Liver (tissue), 9 donors: ENCODE results near the gene DOCK11. TPM values are rescaled to one million over a fixed set of nuclear protein-coding genes. Genes with fewer than 3 reads are reported as not detected.

Experiments used
- DNase-seq: peaks from one replicate; pipeline ENCODE4 v3.0.0-alpha.2; 2017; ENCODE audit warnings: low spot score
- H3K27ac ChIP-seq, 2 donors: one replicate each; pipeline ENCODE4 v1.7.0; 2013; ENCODE audit warnings: inconsistent platforms in 2 of 2, low read length in 2 of 2, control low read depth in 1 of 2, low read depth in 1 of 2, mild to moderate bottlenecking in 1 of 2
- H3K27me3 ChIP-seq, 4 donors: one replicate each; pipeline versions ENCODE4 v1.6.1 to v1.7.0; 2013; ENCODE audit warnings: low read length in 3 of 4, inconsistent platforms in 1 of 4, mild to moderate bottlenecking in 1 of 4, moderate library complexity in 1 of 4; ENCODE audit not compliant: control insufficient read depth in 4 of 4, insufficient read depth in 4 of 4
- H3K36me3 ChIP-seq, 4 donors: one replicate each; pipeline versions ENCODE4 v1.6.1 to v1.7.0; 2013; ENCODE audit warnings: low read length in 3 of 4, mild to moderate bottlenecking in 3 of 4, low read depth in 1 of 4, moderate library complexity in 1 of 4; ENCODE audit not compliant: control insufficient read depth in 4 of 4, insufficient read depth in 3 of 4
- H3K4me1 ChIP-seq, 4 donors: one replicate each; pipeline versions ENCODE4 v1.6.1 to v1.7.0; 2013; ENCODE audit warnings: low read length in 3 of 4, mild to moderate bottlenecking in 3 of 4, moderate library complexity in 1 of 4; ENCODE audit not compliant: control insufficient read depth in 4 of 4, insufficient read depth in 4 of 4
- H3K4me3 ChIP-seq, 3 donors: one replicate each; pipeline versions ENCODE4 v1.6.1 to v1.7.0; 2013; ENCODE audit warnings: low read length in 3 of 3, control low read depth in 1 of 3, low read depth in 1 of 3, mild to moderate bottlenecking in 1 of 3
- H3K9ac ChIP-seq, 2 donors: one replicate each; pipeline ENCODE4 v1.7.0; 2013; ENCODE audit warnings: low read length in 2 of 2, mild to moderate bottlenecking in 2 of 2, moderate library complexity in 2 of 2, control low read depth in 1 of 2, low read depth in 1 of 2
- H3K9me3 ChIP-seq, 4 donors: one replicate each; pipeline versions ENCODE4 v1.6.1 to v1.7.0; 2013; ENCODE audit warnings: low read length in 3 of 4; ENCODE audit not compliant: control insufficient read depth in 4 of 4
- CTCF ChIP-seq: fragments of 150-350 bp; IDR thresholded peaks from 2 replicates; pipeline ENCODE4 v1.5.1; 2017; ENCODE audit warnings: improper control_type of control experiment, low read depth, low read length; ENCODE audit not compliant: missing input control
- EGR1 ChIP-seq, 2 donors: IDR thresholded peaks; 2 replicates each; pipeline ENCODE4 v1.6.1; 2016 to 2018; ENCODE audit warnings: antibody characterized with exemption in 2 of 2, low read depth in 2 of 2
- FOXA1 ChIP-seq: IDR thresholded peaks from 2 replicates; pipeline ENCODE4 v1.6.1; 2016; ENCODE audit warnings: antibody characterized with exemption
- FOXA2 ChIP-seq: IDR thresholded peaks from 2 replicates; pipeline ENCODE4 v1.6.1; 2016; ENCODE audit warnings: antibody characterized with exemption
- GABPA ChIP-seq, 2 donors: IDR thresholded peaks in 1 of 2; conservative IDR thresholded peaks in 1 of 2; 2 replicates each; pipeline ENCODE4 v1.6.1; 2016; ENCODE audit warnings: antibody characterized with exemption in 2 of 2, mild to moderate bottlenecking in 1 of 2, moderate library complexity in 1 of 2
- HNF4A ChIP-seq, 2 donors: conservative IDR thresholded peaks; 2 replicates each; pipeline ENCODE4 v1.6.1; 2016; ENCODE audit warnings: antibody characterized with exemption in 2 of 2, mild to moderate bottlenecking in 2 of 2
- HNF4G ChIP-seq: IDR thresholded peaks from 2 replicates; pipeline ENCODE4 v1.6.1; 2016; ENCODE audit warnings: antibody characterized with exemption
- JUND ChIP-seq, 2 donors: IDR thresholded peaks; 2 replicates each; pipeline ENCODE4 v1.6.1; 2016; ENCODE audit warnings: antibody characterized with exemption in 2 of 2
- NR2F2 ChIP-seq: IDR thresholded peaks from 2 replicates; pipeline ENCODE4 v1.6.1; 2016; ENCODE audit warnings: antibody characterized with exemption
- RAD21 ChIP-seq, 2 donors: IDR thresholded peaks; 2 replicates each; pipeline ENCODE4 v1.6.1; 2016; ENCODE audit warnings: antibody characterized with exemption in 2 of 2, mild to moderate bottlenecking in 2 of 2
- REST ChIP-seq: IDR thresholded peaks from 2 replicates; pipeline ENCODE4 v1.6.1; 2016; ENCODE audit warnings: antibody characterized with exemption, mild to moderate bottlenecking
- RXRA ChIP-seq, 2 donors: IDR thresholded peaks; 2 replicates each; pipeline ENCODE4 v1.6.1; 2017 to 2018; ENCODE audit warnings: antibody characterized with exemption in 2 of 2, mild to moderate bottlenecking in 1 of 2
- SP1 ChIP-seq: IDR thresholded peaks from 2 replicates; pipeline ENCODE4 v1.6.1; 2018; ENCODE audit warnings: antibody characterized with exemption, mild to moderate bottlenecking
- TAF1 ChIP-seq: conservative IDR thresholded peaks from 2 replicates; pipeline ENCODE4 v1.6.1; 2016; ENCODE audit warnings: antibody characterized with exemption, mild to moderate bottlenecking
- YY1 ChIP-seq: IDR thresholded peaks from 2 replicates; pipeline ENCODE4 v1.6.1; 2016; ENCODE audit warnings: antibody characterized with exemption, mild to moderate bottlenecking
- WGBS: extraction: QIAGEN DNeasy Blood & Tissue Kit; methylation state at CpG from one replicate; pipeline ENCODE4 v1.1.7; 2013; 5-methylcytosine and 5-hydroxymethylcytosine counted together
- polyA plus RNA-seq, 2 donors: library from polyadenylated mRNA; stranded (reverse) in 1 of 2; unstranded in 1 of 2; fragments of 200-250 nt in 1 of 2; fragments of >200 nt in 1 of 2; fragmentation: Nextera tagmentation in 1 of 2; extraction: Ambion mirVana in 1 of 2; gene quantifications; one replicate each; pipeline versions ENCODE4 v1.2.1 to v1.2.3, GENCODE V29; 2013 to 2015
- total RNA-seq, 2 donors: library from RNA; depleted of rRNA; stranded (reverse); fragments of >200 nt; gene quantifications; one replicate each; pipeline ENCODE4 v1.2.3, GENCODE V29; 2014
- TF ChIP-seq, protein P1 (sequence below): IDR thresholded peaks from 2 replicates; pipeline ENCODE4 v1.6.1; 2016; ENCODE audit warnings: antibody characterized with exemption
- TF ChIP-seq, protein P2 (sequence below): IDR thresholded peaks from 2 replicates; pipeline ENCODE4 v1.6.1; 2016; ENCODE audit warnings: antibody characterized with exemption
- TF ChIP-seq, protein P3 (sequence below): IDR thresholded peaks from 2 replicates; pipeline ENCODE4 v1.6.1; 2016; ENCODE audit warnings: antibody characterized with exemption
- donor health status: healthy.
- donor health status: healthy.
- donor health status: healthy.
- donor health status: healthy.
- donor health status: healthy.

DOCK11 gene
- total and polyA plus RNA-seq, 4 donors, result 1.3 to 9.3 (median 3.7) TPM

DNA sequence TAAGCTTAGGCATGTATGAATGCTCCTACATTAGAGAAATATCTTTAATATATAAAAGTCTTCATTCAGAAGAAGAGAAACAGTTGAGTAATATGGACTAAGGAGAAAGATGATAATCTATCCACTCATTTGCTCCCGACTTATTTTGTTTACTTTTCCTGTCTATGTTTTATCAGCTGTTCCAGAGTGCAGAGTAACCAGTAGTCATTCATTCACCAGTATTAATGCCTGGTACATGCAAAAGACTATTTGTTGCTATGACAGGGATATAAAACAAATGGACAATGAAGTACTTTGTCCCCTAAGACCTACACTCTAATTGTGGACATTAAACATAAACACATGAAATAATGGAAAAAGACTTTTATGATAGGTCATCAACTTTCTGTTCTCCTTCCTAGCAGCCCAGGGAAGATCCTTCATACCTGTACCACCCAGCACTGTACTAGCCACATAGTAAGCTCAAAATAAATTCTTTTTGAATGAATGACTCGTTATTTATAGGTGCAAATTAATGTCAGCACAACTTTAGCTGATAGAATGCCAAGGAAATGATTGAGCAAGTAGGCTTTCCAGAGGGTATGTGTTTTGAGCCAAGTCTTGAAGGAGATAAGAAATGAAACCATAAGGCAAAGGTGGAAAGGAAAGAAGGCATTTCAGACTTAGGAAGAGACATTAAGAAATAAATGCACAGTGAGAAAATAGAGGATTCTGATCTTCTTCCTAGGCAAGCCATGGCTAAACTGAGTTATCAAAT, 186.8 kb downstream of the DOCK11 start:
- TF ChIP-seq HNF4A (conservative IDR thresholded peaks at IDR 0.05) (peak; percentile 21 to 29), RAD21 (IDR thresholded peaks at IDR 0.05) (no peak), RXRA (IDR thresholded peaks at IDR 0.05) (peak in 1 of 2 donors; percentile 20), CTCF (no peak)
- Histone ChIP-seq H3K4me1 (peaks cover 0 to 4% (median 0%) of the 10 kb centered on the region in 4 donors), H3K27ac (no peak overlapping the region), H3K27me3 (no peaks in the 10 kb centered on the region), H3K9ac (no peak overlapping the region), H3K36me3 (no peaks in the 10 kb centered on the region), H3K4me3 (no peak overlapping the region), H3K9me3 (no peaks in the 10 kb centered on the region)
- WGBS, result 42% methylated on average over 2 of the region's 2 CpGs
- DNase-seq, result no peak

DNA sequence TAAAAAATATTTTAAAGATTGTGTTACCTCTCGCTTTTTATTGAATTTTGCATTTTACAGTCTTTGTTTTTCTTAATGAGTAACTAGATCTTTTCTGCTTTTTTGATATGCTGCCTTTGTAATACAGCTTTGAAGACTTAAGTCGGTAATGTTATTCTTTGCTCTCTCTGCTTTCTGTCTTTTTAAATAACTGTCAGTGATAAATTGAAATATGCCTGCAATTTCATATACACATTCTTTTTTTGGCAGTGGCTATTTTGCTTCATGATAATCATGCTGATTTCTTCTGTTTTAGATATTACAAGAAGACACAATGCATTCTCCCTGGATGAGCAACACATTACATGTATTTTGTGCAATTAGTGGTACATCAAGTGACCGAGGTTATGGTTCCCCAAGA, 189.8 kb downstream of the DOCK11 start:
- peaks cover 0 to 4% (median 0%) of the 10 kb centered on the region in 4 donors for H3K4me1 ChIP-seq
- no peaks in the 10 kb centered on the region for H3K27me3 ChIP-seq
- no peak overlapping the region for H3K27ac ChIP-seq
- 82% methylated on average over 3 of the region's 3 CpGs for WGBS
- H3K9me3 ChIP-seq, result no peaks in the 10 kb centered on the region
- no peak overlapping the region for H3K9ac ChIP-seq
- no peak overlapping the region for H3K4me3 ChIP-seq
- TF ChIP-seq FOXA1 (no peak), REST (no peak), EGR1 (IDR thresholded peaks at IDR 0.05; ENCODE audit: low read depth in 2 of 2) (no peak), CTCF (no peak), SP1 (no peak), HNF4G (no peak), TAF1 (no peak), NR2F2 (no peak), JUND (IDR thresholded peaks at IDR 0.05) (no peak), RXRA (IDR thresholded peaks at IDR 0.05) (no peak), RAD21 (IDR thresholded peaks at IDR 0.05) (no peak), FOXA2 (no peak), HNF4A (conservative IDR thresholded peaks at IDR 0.05) (no peak), YY1 (no peak), GABPA (IDR thresholded peaks at IDR 0.05 in 1 of 2, conservative IDR thresholded peaks at IDR 0.05 in 1 of 2) (no peak)
- TF ChIP-seq, protein P1, sequence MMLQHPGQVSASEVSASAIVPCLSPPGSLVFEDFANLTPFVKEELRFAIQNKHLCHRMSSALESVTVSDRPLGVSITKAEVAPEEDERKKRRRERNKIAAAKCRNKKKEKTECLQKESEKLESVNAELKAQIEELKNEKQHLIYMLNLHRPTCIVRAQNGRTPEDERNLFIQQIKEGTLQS, result no peak
- TF ChIP-seq, protein P2, sequence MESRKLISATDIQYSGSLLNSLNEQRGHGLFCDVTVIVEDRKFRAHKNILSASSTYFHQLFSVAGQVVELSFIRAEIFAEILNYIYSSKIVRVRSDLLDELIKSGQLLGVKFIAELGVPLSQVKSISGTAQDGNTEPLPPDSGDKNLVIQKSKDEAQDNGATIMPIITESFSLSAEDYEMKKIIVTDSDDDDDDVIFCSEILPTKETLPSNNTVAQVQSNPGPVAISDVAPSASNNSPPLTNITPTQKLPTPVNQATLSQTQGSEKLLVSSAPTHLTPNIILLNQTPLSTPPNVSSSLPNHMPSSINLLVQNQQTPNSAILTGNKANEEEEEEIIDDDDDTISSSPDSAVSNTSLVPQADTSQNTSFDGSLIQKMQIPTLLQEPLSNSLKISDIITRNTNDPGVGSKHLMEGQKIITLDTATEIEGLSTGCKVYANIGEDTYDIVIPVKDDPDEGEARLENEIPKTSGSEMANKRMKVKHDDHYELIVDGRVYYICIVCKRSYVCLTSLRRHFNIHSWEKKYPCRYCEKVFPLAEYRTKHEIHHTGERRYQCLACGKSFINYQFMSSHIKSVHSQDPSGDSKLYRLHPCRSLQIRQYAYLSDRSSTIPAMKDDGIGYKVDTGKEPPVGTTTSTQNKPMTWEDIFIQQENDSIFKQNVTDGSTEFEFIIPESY, result no peak
- TF ChIP-seq, protein P3, sequence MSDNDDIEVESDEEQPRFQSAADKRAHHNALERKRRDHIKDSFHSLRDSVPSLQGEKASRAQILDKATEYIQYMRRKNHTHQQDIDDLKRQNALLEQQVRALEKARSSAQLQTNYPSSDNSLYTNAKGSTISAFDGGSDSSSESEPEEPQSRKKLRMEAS, result no peak
- no peak for DNase-seq
- no peaks in the 10 kb centered on the region for H3K36me3 ChIP-seq
